T-helper 2 cell treated with Interferon-gamma antibody and Interleukin-4, amounts not matched to agents 5 μg/mL and 100 μg/mL, for 36 hours (primary cell): Measurements from ENCODE around the gene OMP.

Experiments
- DNase-seq: peaks from one replicate; pipeline ENCODE4 v3.0.0; 2021; ENCODE audit warnings: low spot score
- H3K27ac Mint-ChIP-seq: one replicate; pipeline ENCODE4 v1.8.0; 2021; ENCODE audit warnings: mild to moderate bottlenecking, mixed read lengths
- H3K27me3 Mint-ChIP-seq: one replicate; pipeline ENCODE4 v1.8.0; 2021; ENCODE audit warnings: low read depth, mixed read lengths
- H3K36me3 Mint-ChIP-seq: one replicate; pipeline ENCODE4 v1.8.0; 2021; ENCODE audit warnings: low read depth, mixed read lengths
- H3K4me1 Mint-ChIP-seq: one replicate; pipeline ENCODE4 v1.8.0; 2021; ENCODE audit warnings: low read depth, mixed read lengths
- H3K4me3 Mint-ChIP-seq: one replicate; pipeline ENCODE4 v1.8.0; 2022; ENCODE audit warnings: mild to moderate bottlenecking, moderate library complexity, mixed read lengths
- H3K9me3 Mint-ChIP-seq: one replicate; pipeline ENCODE4 v1.8.0; 2021; ENCODE audit warnings: mixed read lengths

The OMP gene

GRCh38 chr11:77135069-77135468, 32.4 kb downstream of the OMP start:
- Mint-ChIP-seq H3K4me3 (no peak overlapping the region), H3K4me1 (peaks cover 14% of the 10 kb centered on the region), H3K36me3 (no peaks in the 10 kb centered on the region), H3K27me3 (peaks cover 27% of the 10 kb centered on the region), H3K27ac (no peak overlapping the region), H3K9me3 (no peaks in the 10 kb centered on the region)
- no peak for DNase-seq

- Mint-ChIP-seq H3K9me3 (no peaks in the 10 kb centered on the region), H3K36me3 (no peaks in the 10 kb centered on the region), H3K27ac (no peak overlapping the region), H3K27me3 (peaks cover 27% of the 10 kb centered on the region), H3K4me3 (no peak overlapping the region), H3K4me1 (peaks cover 14% of the 10 kb centered on the region)
- DNase-seq: no peak
Observed at GRCh38 chr11:77136074-77136473, 33.4 kb downstream of the OMP start.

GRCh38 chr11:77136784-77137420, 34.3 kb downstream of the OMP start:
- H3K36me3 Mint-ChIP-seq: no peaks in the 10 kb centered on the region
- no peaks in the 10 kb centered on the region for H3K9me3 Mint-ChIP-seq
- H3K27ac Mint-ChIP-seq: no peak overlapping the region
- H3K27me3 Mint-ChIP-seq: peaks cover 27% of the 10 kb centered on the region
- H3K4me3 Mint-ChIP-seq: no peak overlapping the region
- DNase-seq: no peak
- H3K4me1 Mint-ChIP-seq: peaks cover 20% of the 10 kb centered on the region

- Mint-ChIP-seq H3K4me1 (peaks cover 25% of the 10 kb centered on the region), H3K27me3 (peaks cover 27% of the 10 kb centered on the region), H3K27ac (no peak overlapping the region), H3K4me3 (no peak overlapping the region), H3K36me3 (no peaks in the 10 kb centered on the region), H3K9me3 (no peaks in the 10 kb centered on the region)
- DNase-seq: no peak
Observed at GRCh38 chr11:77137421-77137820, 34.8 kb downstream of the OMP start.

- peaks cover 27% of the 10 kb centered on the region for H3K27me3 Mint-ChIP-seq
- no peak overlapping the region for H3K4me3 Mint-ChIP-seq
- H3K4me1 Mint-ChIP-seq: peaks cover 30% of the 10 kb centered on the region
- no peak overlapping the region for H3K27ac Mint-ChIP-seq
- DNase-seq: no peak
- H3K36me3 Mint-ChIP-seq: no peaks in the 10 kb centered on the region
- no peaks in the 10 kb centered on the region for H3K9me3 Mint-ChIP-seq
Observed at GRCh38 chr11:77138106-77138649, 35.5 kb downstream of the OMP start.

- no peak for DNase-seq
- Mint-ChIP-seq H3K27me3 (peaks cover 27% of the 10 kb centered on the region), H3K36me3 (no peaks in the 10 kb centered on the region), H3K4me3 (no peak overlapping the region), H3K4me1 (peaks cover 31% of the 10 kb centered on the region), H3K27ac (no peak overlapping the region), H3K9me3 (no peaks in the 10 kb centered on the region)
Observed at GRCh38 chr11:77139201-77139600, 36.6 kb downstream of the OMP start.

GRCh38 chr11:77140231-77140851, 37.7 kb downstream of the OMP start:
- no peak overlapping the region for H3K27ac Mint-ChIP-seq
- no peak for DNase-seq
- H3K4me1 Mint-ChIP-seq: peaks cover 30% of the 10 kb centered on the region
- peaks cover 27% of the 10 kb centered on the region for H3K27me3 Mint-ChIP-seq
- H3K9me3 Mint-ChIP-seq: no peaks in the 10 kb centered on the region
- H3K4me3 Mint-ChIP-seq: no peak overlapping the region
- H3K36me3 Mint-ChIP-seq: no peaks in the 10 kb centered on the region

GRCh38 chr11:77141034-77141433, 38.4 kb downstream of the OMP start:
- no peaks in the 10 kb centered on the region for H3K9me3 Mint-ChIP-seq
- H3K4me1 Mint-ChIP-seq: peaks cover 25% of the 10 kb centered on the region
- H3K36me3 Mint-ChIP-seq: no peaks in the 10 kb centered on the region
- H3K27ac Mint-ChIP-seq: no peak overlapping the region
- H3K4me3 Mint-ChIP-seq: no peak overlapping the region
- H3K27me3 Mint-ChIP-seq: peaks cover 28% of the 10 kb centered on the region
- no peak for DNase-seq

GRCh38 chr11:77141475-77141874, 38.8 kb downstream of the OMP start:
- Mint-ChIP-seq H3K36me3 (no peaks in the 10 kb centered on the region), H3K27ac (no peak overlapping the region), H3K9me3 (no peaks in the 10 kb centered on the region), H3K27me3 (peaks cover 27% of the 10 kb centered on the region), H3K4me3 (no peak overlapping the region), H3K4me1 (peaks cover 21% of the 10 kb centered on the region)
- DNase-seq: no peak

- Mint-ChIP-seq H3K36me3 (no peaks in the 10 kb centered on the region), H3K27ac (peak overlapping the region; percentile 2), H3K4me3 (peak overlapping the region; percentile 2), H3K27me3 (peaks cover 24% of the 10 kb centered on the region), H3K4me1 (peaks cover 22% of the 10 kb centered on the region), H3K9me3 (no peaks in the 10 kb centered on the region)
- DNase-seq: no peak
Observed at GRCh38 chr11:77142091-77142975, 39.7 kb downstream of the OMP start.

GRCh38 chr11:77143405-77144020, 40.9 kb downstream of the OMP start:
- H3K27me3 Mint-ChIP-seq: peaks cover 22% of the 10 kb centered on the region
- H3K4me1 Mint-ChIP-seq: peaks cover 30% of the 10 kb centered on the region
- H3K4me3 Mint-ChIP-seq: no peak overlapping the region
- H3K36me3 Mint-ChIP-seq: no peaks in the 10 kb centered on the region
- H3K27ac Mint-ChIP-seq: no peak overlapping the region
- H3K9me3 Mint-ChIP-seq: no peaks in the 10 kb centered on the region
- DNase-seq: no peak

GRCh38 chr11:77144196-77144856, 41.7 kb downstream of the OMP start:
- no peaks in the 10 kb centered on the region for H3K36me3 Mint-ChIP-seq
- peaks cover 35% of the 10 kb centered on the region for H3K4me1 Mint-ChIP-seq
- H3K9me3 Mint-ChIP-seq: no peaks in the 10 kb centered on the region
- no peak for DNase-seq
- H3K27ac Mint-ChIP-seq: no peak overlapping the region
- peaks cover 14% of the 10 kb centered on the region for H3K27me3 Mint-ChIP-seq
- no peak overlapping the region for H3K4me3 Mint-ChIP-seq

GRCh38 chr11:77144857-77145428, 42.3 kb downstream of the OMP start:
- no peak for DNase-seq
- Mint-ChIP-seq H3K27ac (no peak overlapping the region), H3K36me3 (no peaks in the 10 kb centered on the region)

More at GRCh38 chr11:77144857-77145428, 42.3 kb downstream of the OMP start:
- H3K9me3 Mint-ChIP-seq: no peaks in the 10 kb centered on the region
- H3K4me1 Mint-ChIP-seq: peaks cover 35% of the 10 kb centered on the region
- peaks cover 9% of the 10 kb centered on the region for H3K27me3 Mint-ChIP-seq
- no peak overlapping the region for H3K4me3 Mint-ChIP-seq
